ENCODE measurements around the gene ARF1.

GRCh38 chr1:228101994-228102790, 19.7 kb downstream of the ARF1 start:
- TF ChIP-seq POLR2A (IDR thresholded peaks at IDR 0.05) (no peak), CTCF (IDR thresholded peaks at IDR 0.05) (no peak)
